ENCODE measurements around the gene RNF2.

DNA sequence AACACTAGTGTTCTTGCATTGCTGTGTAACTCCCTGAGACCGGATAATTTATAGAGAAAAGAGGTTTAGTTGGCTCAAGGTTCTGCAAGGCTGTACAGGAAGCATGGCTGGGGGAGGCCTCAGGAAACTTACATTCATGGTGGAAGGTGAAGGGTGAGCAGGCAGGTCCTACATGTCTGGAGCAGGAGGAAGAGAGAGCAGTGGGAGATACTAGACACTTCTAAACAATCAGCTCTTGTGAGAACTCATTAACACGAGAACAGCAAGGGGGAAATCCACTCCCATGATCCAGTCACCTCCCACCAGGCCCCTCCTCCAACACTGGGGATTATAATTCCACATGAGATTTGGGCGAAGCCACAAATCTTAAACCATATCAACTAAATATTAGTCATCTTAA is 30.1 kb downstream of the RNF2 start:
- TF ChIP-seq POLR2A (IDR thresholded peaks at IDR 0.05) (no peak), CTCF (IDR thresholded peaks at IDR 0.05) (no peak)
